Ascending aorta (tissue), 2 donors: ENCODE measurements around the gene HTR5A. TPM values are rescaled to one million over a fixed set of nuclear protein-coding genes. Genes with fewer than 3 reads are reported as not detected.
A peak's percentile ranks its signal among the peaks of the same experiment; 100 is the strongest.

Source experiments
- DNase-seq, 2 donors: peaks; one replicate each; pipeline ENCODE4 v3.0.0-alpha.2; 2019; ENCODE audit warnings: low spot score in 2 of 2
- H3K27ac ChIP-seq, 2 donors: fragments of 200-600 bp; sonication (generic); one replicate each; pipeline ENCODE4 v1.5.1; 2016 to 2017; ENCODE audit warnings: mild to moderate bottlenecking in 1 of 2
- H3K27me3 ChIP-seq: fragments of 200-600 bp; sonication (generic); one replicate; pipeline ENCODE4 v1.5.1; 2017
- H3K36me3 ChIP-seq, 2 donors: fragments of 200-600 bp; sonication (generic); one replicate each; pipeline ENCODE4 v1.5.1; 2016
- H3K4me1 ChIP-seq, 2 donors: fragments of 200-600 bp; sonication (generic); one replicate each; pipeline ENCODE4 v1.5.1; 2016 to 2017; ENCODE audit warnings: mild to moderate bottlenecking in 1 of 2
- H3K4me3 ChIP-seq, 2 donors: fragments of 200-600 bp; sonication (generic); one replicate each; pipeline ENCODE4 v1.5.1; 2016 to 2017; ENCODE audit warnings: mild to moderate bottlenecking in 1 of 2
- H3K9me3 ChIP-seq, 2 donors: fragments of 200-600 bp; sonication (generic); one replicate each; pipeline ENCODE4 v1.5.1; 2016
- intact Hi-C: fragments of 100-400 bp; cut with DNase I; formaldehyde crosslinking; loops from one replicate; pipeline ENCODE4 v1.15.1; 2023
- total RNA-seq: library from RNA; depleted of rRNA; stranded (reverse); fragments of >200 nt; gene quantifications from one replicate; pipeline ENCODE4 v1.1.0, GENCODE V29; 2016
- TF ChIP-seq, protein P1 (sequence below), 3 experiments: fragments of 200-600 bp in 2 of 3; fragments of 450-650 bp in 1 of 3; sonication (generic) in 2 of 3; IDR thresholded peaks; one replicate each; pipeline ENCODE4 v1.5.1; 2016 to 2019; ENCODE audit warnings: antibody characterized with exemption in 3 of 3, mild to moderate bottlenecking in 1 of 3, moderate library complexity in 1 of 3

HTR5A gene
- total RNA-seq, 1 donor from 2014 or later = not detected

DNA sequence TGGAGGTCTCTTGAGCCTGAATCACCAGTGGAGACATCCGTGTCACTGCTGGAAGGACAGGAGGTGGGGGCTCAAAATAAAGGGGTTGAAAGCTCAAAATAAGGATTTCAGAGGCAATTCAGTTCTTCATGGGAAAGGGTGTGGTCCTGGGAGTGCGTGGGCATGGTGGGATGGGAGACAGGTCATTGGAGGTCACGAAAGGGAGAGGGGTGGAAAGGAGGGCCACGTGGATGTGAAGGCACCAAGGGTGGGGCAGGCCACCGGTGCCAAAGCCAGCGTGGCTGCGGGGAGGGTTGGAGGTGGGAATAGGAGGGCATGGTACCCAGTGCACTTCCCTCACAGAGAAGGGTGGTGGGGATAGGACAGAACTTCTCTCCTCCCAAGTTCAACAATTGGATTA, 59.7 kb downstream of the HTR5A start:
- Histone ChIP-seq H3K4me1 (no peaks in the 10 kb centered on the region), H3K27ac (no peak overlapping the region), H3K4me3 (no peak overlapping the region), H3K9me3 (no peaks in the 10 kb centered on the region), H3K36me3 (no peaks in the 10 kb centered on the region), H3K27me3 (no peaks in the 10 kb centered on the region)
- TF ChIP-seq, protein P1, sequence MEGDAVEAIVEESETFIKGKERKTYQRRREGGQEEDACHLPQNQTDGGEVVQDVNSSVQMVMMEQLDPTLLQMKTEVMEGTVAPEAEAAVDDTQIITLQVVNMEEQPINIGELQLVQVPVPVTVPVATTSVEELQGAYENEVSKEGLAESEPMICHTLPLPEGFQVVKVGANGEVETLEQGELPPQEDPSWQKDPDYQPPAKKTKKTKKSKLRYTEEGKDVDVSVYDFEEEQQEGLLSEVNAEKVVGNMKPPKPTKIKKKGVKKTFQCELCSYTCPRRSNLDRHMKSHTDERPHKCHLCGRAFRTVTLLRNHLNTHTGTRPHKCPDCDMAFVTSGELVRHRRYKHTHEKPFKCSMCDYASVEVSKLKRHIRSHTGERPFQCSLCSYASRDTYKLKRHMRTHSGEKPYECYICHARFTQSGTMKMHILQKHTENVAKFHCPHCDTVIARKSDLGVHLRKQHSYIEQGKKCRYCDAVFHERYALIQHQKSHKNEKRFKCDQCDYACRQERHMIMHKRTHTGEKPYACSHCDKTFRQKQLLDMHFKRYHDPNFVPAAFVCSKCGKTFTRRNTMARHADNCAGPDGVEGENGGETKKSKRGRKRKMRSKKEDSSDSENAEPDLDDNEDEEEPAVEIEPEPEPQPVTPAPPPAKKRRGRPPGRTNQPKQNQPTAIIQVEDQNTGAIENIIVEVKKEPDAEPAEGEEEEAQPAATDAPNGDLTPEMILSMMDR (IDR thresholded peaks at IDR 0.05) = no peak
- DNase-seq = peak in 1 of 2 donors; percentile 30
- intact Hi-C loops = no loop called here

DNA sequence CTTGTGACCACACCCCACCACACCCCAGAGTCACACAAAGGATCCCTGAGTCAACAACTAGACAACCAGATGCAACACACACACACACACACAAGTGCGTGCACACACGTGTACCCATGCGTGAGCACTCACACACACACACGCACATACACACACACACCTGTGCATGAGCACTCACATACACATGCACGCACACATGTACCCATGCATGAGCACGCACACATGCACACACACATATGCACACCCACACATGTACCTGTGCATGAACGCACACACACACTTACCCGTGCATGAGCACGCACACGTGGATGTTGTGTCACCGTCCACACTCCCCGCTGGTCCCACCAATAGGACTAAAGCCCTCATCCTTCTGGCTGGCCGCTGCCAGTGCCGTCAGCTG, 60.4 kb downstream of the HTR5A start:
- Histone ChIP-seq H3K27ac (no peak overlapping the region), H3K36me3 (no peaks in the 10 kb centered on the region), H3K9me3 (no peaks in the 10 kb centered on the region), H3K4me1 (no peaks in the 10 kb centered on the region), H3K4me3 (no peak overlapping the region), H3K27me3 (no peaks in the 10 kb centered on the region)
- TF ChIP-seq, protein P1 (IDR thresholded peaks at IDR 0.05) = no peak
- peak in 1 of 2 donors; percentile 34 for DNase-seq
- intact Hi-C loops = no loop called here

DNA sequence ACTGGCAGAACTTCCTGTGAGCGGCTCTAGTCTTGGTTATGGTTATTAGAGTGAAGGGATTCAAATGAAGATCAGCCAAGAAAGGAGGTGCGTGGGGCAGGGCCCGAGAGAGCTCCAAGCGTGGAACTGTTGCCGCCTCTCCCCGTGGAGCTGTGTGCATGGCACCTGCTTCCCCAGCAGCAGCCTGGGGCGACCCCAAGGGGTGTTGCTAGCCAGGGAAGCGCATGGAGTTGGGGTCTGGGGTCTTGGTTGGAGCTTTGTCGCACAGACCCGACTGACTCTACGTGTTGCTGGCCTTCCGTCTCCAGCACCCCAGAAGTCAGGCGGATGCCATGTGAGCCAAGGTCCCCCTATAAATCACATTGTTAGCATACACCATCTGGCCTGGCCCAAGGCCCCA, 61.0 kb downstream of the HTR5A start:
- Histone ChIP-seq H3K36me3 (no peaks in the 10 kb centered on the region), H3K27ac (no peak overlapping the region), H3K4me1 (no peaks in the 10 kb centered on the region), H3K9me3 (no peaks in the 10 kb centered on the region), H3K4me3 (no peak overlapping the region), H3K27me3 (no peaks in the 10 kb centered on the region)
- DNase-seq = peak in 1 of 2 donors; percentile 9
- intact Hi-C loops = no loop called here
- TF ChIP-seq, protein P1 (IDR thresholded peaks at IDR 0.05) = no peak

DNA sequence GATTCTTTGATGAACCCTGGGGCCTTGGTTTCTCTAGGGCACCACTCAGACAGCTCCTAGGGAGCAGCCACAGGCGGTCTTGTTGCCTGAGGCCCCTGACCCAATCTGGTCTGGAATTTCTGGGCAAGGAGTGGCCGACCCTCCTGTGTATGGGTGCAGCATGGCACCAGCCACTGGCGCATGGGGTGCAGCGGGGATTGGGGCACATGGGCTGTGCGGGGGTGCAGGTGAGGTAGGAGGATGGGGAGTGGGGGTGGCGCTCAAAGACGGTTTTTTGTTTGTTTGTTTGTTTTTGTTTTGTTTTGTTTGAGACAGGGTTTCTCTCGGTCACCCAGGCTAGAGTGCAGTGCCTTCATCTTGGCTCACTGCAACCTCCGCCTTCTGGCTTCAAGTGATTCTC, 62.3 kb downstream of the HTR5A start:
- Histone ChIP-seq H3K4me3 (no peak overlapping the region), H3K9me3 (no peaks in the 10 kb centered on the region), H3K27me3 (no peaks in the 10 kb centered on the region), H3K4me1 (no peaks in the 10 kb centered on the region), H3K36me3 (no peaks in the 10 kb centered on the region), H3K27ac (no peak overlapping the region)
- intact Hi-C loops = no loop called here
- TF ChIP-seq, protein P1 (IDR thresholded peaks at IDR 0.05) = no peak
- DNase-seq = peak in 1 of 2 donors; percentile 42

DNA sequence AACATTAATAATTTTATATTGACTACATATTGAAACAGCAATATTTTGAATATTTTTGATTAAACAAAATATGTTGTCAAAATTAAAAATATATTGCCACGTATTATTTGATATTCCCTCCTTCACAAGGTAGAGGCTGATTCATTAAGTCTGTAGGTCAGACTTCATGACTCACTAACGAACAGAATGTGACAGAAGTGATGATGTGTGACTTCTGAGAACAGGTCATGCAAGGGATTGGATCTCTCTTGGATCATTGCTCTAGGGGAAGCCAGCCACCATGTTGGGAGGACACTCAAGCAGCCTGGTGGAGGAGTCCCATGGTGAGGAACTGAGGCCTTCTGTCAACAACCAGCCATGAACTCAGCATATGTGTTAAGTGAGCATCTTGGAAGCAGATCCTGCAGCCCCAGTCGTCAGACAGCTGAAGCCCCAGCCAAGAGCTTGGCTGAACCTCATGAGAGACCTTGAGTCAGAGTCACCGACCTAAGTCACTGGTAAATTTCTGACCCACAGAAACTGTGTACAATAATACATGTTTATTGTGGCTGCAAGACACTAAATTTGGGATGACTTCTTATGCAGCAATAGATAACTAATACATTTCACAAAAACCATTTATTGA, 66.6 kb downstream of the HTR5A start:
- Histone ChIP-seq H3K9me3 (no peaks in the 10 kb centered on the region), H3K4me3 (no peak overlapping the region), H3K27ac (no peak overlapping the region), H3K4me1 (no peaks in the 10 kb centered on the region), H3K36me3 (no peaks in the 10 kb centered on the region), H3K27me3 (no peaks in the 10 kb centered on the region)
- intact Hi-C loops = no loop called here
- TF ChIP-seq, protein P1 (IDR thresholded peaks at IDR 0.05) = no peak
- DNase-seq = no peak

Other genes starting within 250 kb of the HTR5A start
- 1.7 TPM for gene PAXIP1, start 67.2 kb upstream of the HTR5A start, total RNA-seq
- gene INSIG1, start 227.6 kb downstream of the HTR5A start, total RNA-seq = 18.0 TPM